ENCODE measurements around the gene EPHA10. TPM values are rescaled to one million over a fixed set of nuclear protein-coding genes. Genes with fewer than 3 reads are reported as not detected.

EPHA10 gene
- total RNA-seq, 1 experiment from 2014 or later: 7.6 TPM

- peaks cover 21% of the 10 kb centered on the region; the same call in 1 of the 2 replicates for H3F3A ChIP-seq (ENCODE audit: insufficient read depth, low read depth)
- BruUV-seq (replicated peaks): no TSS peak
- H3K4me3 ChIP-seq: peak overlapping the region; percentile 83; the same call in 1 of the 2 replicates
- no peak overlapping the region for H3K27ac ChIP-seq
- intact Hi-C loops (cut with micrococcal nuclease; ENCODE audit: unreplicated experiment): no loop called here
- H2AFZ ChIP-seq: 0 out of 2 replicates have a peak overlapping the region, but pooled peaks have one; percentile 75
- no peaks in the 10 kb centered on the region for H3K9me3 ChIP-seq (ENCODE audit: insufficient read depth, low read depth)
- H3K27me3 ChIP-seq (ENCODE audit: insufficient read depth, low read depth): no peaks in the 10 kb centered on the region
- no peak for DNase-seq
- no peaks in the 10 kb centered on the region for H4K20me1 ChIP-seq (ENCODE audit: insufficient read depth)
- peaks cover 24% of the 10 kb centered on the region for H3K4me1 ChIP-seq (replicated peaks; ENCODE audit: insufficient read depth)
- H3K4me2 ChIP-seq: peak overlapping the region; percentile 95
- no peaks in the 10 kb centered on the region for H3K9me2 ChIP-seq (ENCODE audit: insufficient read depth)
- H3K79me2 ChIP-seq (ENCODE audit: low read depth): peaks cover 24% of the 10 kb centered on the region
- TF ChIP-seq CTCF (conservative IDR thresholded peaks at IDR 0.05) (no peak), EZH2 (IDR thresholded peaks at IDR 0.05; ENCODE audit: low read depth) (no peak)
- H3K36me3 ChIP-seq (ENCODE audit: low read depth): 0 out of 2 replicates have a peak, but pooled peaks cover 11% of the 10 kb centered on the region
- ChIA-PET POLR2A (ENCODE audit: unreplicated experiment) (no interaction called here), CTCF (interaction anchor here (0.6 kb wide), 1 partner anchor 192 kb away, joined by 20 read pairs; no protein-coding TSS in a partner anchor)
These were observed 28.2 kb upstream of the EPHA10 start for GRCh38 chr1:37792943-37793686.

DNA sequence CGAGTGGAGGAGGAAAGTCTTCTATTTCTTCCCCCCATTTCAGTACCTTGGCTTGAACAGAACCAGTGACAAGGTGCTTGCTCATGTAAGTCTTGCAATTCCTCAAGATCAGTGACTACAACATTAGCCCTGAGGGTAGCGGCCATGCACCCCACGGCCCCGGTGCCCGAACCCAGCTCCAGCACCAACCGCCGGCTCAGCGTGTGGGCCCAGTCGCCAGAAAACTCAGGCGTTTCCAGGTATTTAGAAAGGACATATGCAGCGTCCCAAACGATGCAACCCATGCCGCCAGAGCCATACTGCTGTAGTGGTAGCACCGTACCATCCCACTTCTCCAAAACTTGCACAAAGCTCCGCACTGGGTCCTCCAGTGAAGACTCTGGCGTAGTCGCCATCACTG lies 17.6 kb upstream of the EPHA10 start:
- H2AFZ ChIP-seq: no peak overlapping the region
- no peaks in the 10 kb centered on the region for H3K9me3 ChIP-seq (ENCODE audit: insufficient read depth, low read depth)
- ChIA-PET POLR2A (ENCODE audit: unreplicated experiment) (no interaction called here), CTCF (no interaction called here)
- H3F3A ChIP-seq (ENCODE audit: insufficient read depth, low read depth): no peaks in the 10 kb centered on the region
- no peak overlapping the region for H3K4me3 ChIP-seq
- no peaks in the 10 kb centered on the region for H3K4me1 ChIP-seq (replicated peaks; ENCODE audit: insufficient read depth)
- H4K20me1 ChIP-seq (ENCODE audit: insufficient read depth): no peaks in the 10 kb centered on the region
- peaks cover 8% of the 10 kb centered on the region; the same call in 1 of the 2 replicates for H3K27me3 ChIP-seq (ENCODE audit: insufficient read depth, low read depth)
- H3K4me2 ChIP-seq: no peak overlapping the region
- no peak for TF ChIP-seq CTCF (conservative IDR thresholded peaks at IDR 0.05)
- no peak for TF ChIP-seq EZH2 (IDR thresholded peaks at IDR 0.05; ENCODE audit: low read depth)
- no TSS peak for BruUV-seq (replicated peaks)
- DNase-seq: no peak
- no peaks in the 10 kb centered on the region for H3K79me2 ChIP-seq (ENCODE audit: low read depth)
- intact Hi-C loops (cut with micrococcal nuclease; ENCODE audit: unreplicated experiment): no loop called here
- H3K36me3 ChIP-seq (ENCODE audit: low read depth): no peaks in the 10 kb centered on the region
- no peaks in the 10 kb centered on the region for H3K9me2 ChIP-seq (ENCODE audit: insufficient read depth)
- H3K27ac ChIP-seq: no peak overlapping the region

DNA sequence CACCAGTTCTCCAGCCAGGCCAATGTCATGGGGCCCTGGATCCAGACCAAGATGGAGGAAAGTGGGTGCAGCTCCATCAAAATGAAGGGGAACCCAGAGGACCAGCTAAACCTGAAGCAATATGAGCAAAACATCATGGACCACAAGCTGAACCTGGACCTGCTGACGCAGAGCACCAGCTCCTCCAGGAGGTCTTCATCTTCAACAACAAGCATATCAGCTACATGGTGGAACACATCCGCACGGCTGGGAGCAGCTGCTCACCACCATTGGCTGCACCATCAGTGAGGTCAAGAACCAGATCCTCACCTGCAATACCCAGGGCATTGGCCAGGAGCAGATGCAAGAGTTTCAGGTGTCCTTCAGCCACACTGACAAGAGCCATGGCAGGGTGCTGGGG lies 13.7 kb upstream of the EPHA10 start:
- H3F3A ChIP-seq (ENCODE audit: insufficient read depth, low read depth): no peaks in the 10 kb centered on the region
- H2AFZ ChIP-seq: no peak overlapping the region
- no peak for DNase-seq
- H3K27ac ChIP-seq: no peak overlapping the region
- BruUV-seq (replicated peaks): no TSS peak
- H3K4me1 ChIP-seq (replicated peaks; ENCODE audit: insufficient read depth): no peaks in the 10 kb centered on the region
- TF ChIP-seq CTCF (conservative IDR thresholded peaks at IDR 0.05) (no peak), EZH2 (IDR thresholded peaks at IDR 0.05; ENCODE audit: low read depth) (no peak)
- H3K9me3 ChIP-seq (ENCODE audit: insufficient read depth, low read depth): no peaks in the 10 kb centered on the region; the same call in 1 of the 2 replicates
- no peak overlapping the region for H3K4me2 ChIP-seq
- intact Hi-C loops (cut with micrococcal nuclease; ENCODE audit: unreplicated experiment): no loop called here
- no peaks in the 10 kb centered on the region for H3K9me2 ChIP-seq (ENCODE audit: insufficient read depth)
- no peak overlapping the region for H3K4me3 ChIP-seq
- no peaks in the 10 kb centered on the region for H3K36me3 ChIP-seq (ENCODE audit: low read depth)
- ChIA-PET POLR2A (ENCODE audit: unreplicated experiment) (no interaction called here), CTCF (no interaction called here)
- peaks cover 11% of the 10 kb centered on the region; the same call in 1 of the 2 replicates for H3K27me3 ChIP-seq (ENCODE audit: insufficient read depth, low read depth)
- no peaks in the 10 kb centered on the region for H4K20me1 ChIP-seq (ENCODE audit: insufficient read depth)
- H3K79me2 ChIP-seq (ENCODE audit: low read depth): no peaks in the 10 kb centered on the region
